K562 (cell line): ENCODE measurements around the gene FAT2. TPM values are rescaled to one million over a fixed set of nuclear protein-coding genes. Genes with fewer than 3 reads are reported as not detected.

ENCODE experiments used
- ATAC-seq: fragments of 200-7000 bp; cut with Tn5 transposase; 3 replicates; pipeline ENCODE4 v1.9.1; 2020; ENCODE audit warnings: moderate library complexity
- BruUV-seq: library from RNA; stranded (reverse); fragments of 400-500 nt; replicated peaks from 2 replicates; lab custom pipeline; 2021; lab: Mats Ljungman, UMichigan
- CTCF ChIA-PET: fragments of 300-600 bp; formaldehyde crosslinking; extraction: SDS; loops from one replicate; lab custom pipeline; 2021; ENCODE audit warnings: low intra/inter-chr PET ratio; lab: Yijun Ruan, JAX
- POLR2A ChIA-PET: fragments of 300-600, 350-650 bp; sonication (Branson Sonifier 250); formaldehyde crosslinking; extraction: SDS; loops from one replicate; lab custom pipeline; 2021; ENCODE audit warnings: antibody characterized with exemption, inconsistent platforms; lab: Yijun Ruan, JAX
- DNase-seq, 4 experiments: peaks; one replicate each; pipeline versions ENCODE4 v3.0.0 to v3.0.0-alpha.2; 2011 to 2018; ENCODE audit warnings: low spot score in 3 of 4, mixed read lengths in 3 of 4; ENCODE audit errors: extremely low read depth in 1 of 4
- FAIRE-seq: peaks from 2 replicates; lab custom pipeline; 2011; peaks lifted over from hg19 to GRCh38; lab: Jason Lieb, UNC
- H2AFZ ChIP-seq: 2 replicates; pipeline ENCODE4 v1.6.0; 2011; ENCODE audit warnings: low read depth, low read length, control low read depth, inconsistent platforms
- H3K27ac ChIP-seq: fragments of 200-600 bp; 3 replicates; pipeline ENCODE4 v1.8.0; 2011; ENCODE audit warnings: low read depth, mild to moderate bottlenecking, control low read depth, inconsistent platforms, low read length, moderate library complexity, mixed read lengths; ENCODE audit errors: extremely low read depth
- H3K27me3 ChIP-seq, 2 experiments: fragments of 300-600 bp in 1 of 2; 2 replicates in 1 of 2; 3 replicates in 1 of 2; pipeline versions ENCODE4 v1.6.0 to v1.8.0; 2011; ENCODE audit warnings: inconsistent platforms in 2 of 2, low read length in 2 of 2, mild to moderate bottlenecking in 1 of 2, mixed read lengths in 1 of 2, moderate library complexity in 1 of 2; ENCODE audit not compliant: control insufficient read depth in 2 of 2, insufficient read depth in 2 of 2
- H3K36me3 ChIP-seq: fragments of 300-600 bp; 3 replicates; pipeline ENCODE4 v1.8.0; 2011; ENCODE audit warnings: mild to moderate bottlenecking, low read length, inconsistent platforms; ENCODE audit not compliant: control insufficient read depth, insufficient read depth
- H3K4me1 ChIP-seq, 2 experiments: fragments of 200-600 bp in 1 of 2; replicated peaks in 1 of 2; 2 replicates in 1 of 2; 3 replicates in 1 of 2; pipeline versions ENCODE4 v1.5.1 to v1.8.0; 2011; ENCODE audit warnings: inconsistent platforms in 2 of 2, low read length in 2 of 2, mild to moderate bottlenecking in 1 of 2, mixed read lengths in 1 of 2, moderate library complexity in 1 of 2; ENCODE audit not compliant: control insufficient read depth in 2 of 2, insufficient read depth in 2 of 2
- H3K4me2 ChIP-seq: 2 replicates; pipeline ENCODE4 v1.6.1; 2011; ENCODE audit warnings: low read length, control low read depth, inconsistent platforms, mixed read lengths; ENCODE audit not compliant: insufficient read depth
- H3K4me3 ChIP-seq: fragments of 200-600 bp; sonication (generic), shearing (Covaris generic); 2 replicates; pipeline ENCODE4 v1.5.1; 2016; ENCODE audit warnings: control low read depth, inconsistent platforms
- H3K79me2 ChIP-seq: fragments of 200-600 bp; 3 replicates; pipeline ENCODE4 v1.8.0; 2011; ENCODE audit warnings: low read length, inconsistent platforms; ENCODE audit not compliant: control insufficient read depth, insufficient read depth
- H3K9ac ChIP-seq, 2 experiments: 2 replicates each; pipeline versions ENCODE4 v1.6.0 to v1.6.1; 2011; ENCODE audit warnings: low read depth in 2 of 2, low read length in 2 of 2, control low read depth in 1 of 2, inconsistent platforms in 1 of 2, mild to moderate bottlenecking in 1 of 2, mixed read lengths in 1 of 2; ENCODE audit not compliant: insufficient read depth in 1 of 2
- H3K9me1 ChIP-seq: one replicate; pipeline ENCODE4 v1.6.0; 2011; ENCODE audit warnings: inconsistent platforms, mild to moderate bottlenecking, low read length, moderate library complexity; ENCODE audit not compliant: control insufficient read depth, insufficient read depth
- H3K9me3 ChIP-seq: replicated peaks from 2 replicates; pipeline ENCODE4 v1.5.1; 2011; ENCODE audit warnings: low read depth, low read length, inconsistent platforms; ENCODE audit not compliant: control insufficient read depth, insufficient read depth
- H4K20me1 ChIP-seq: replicated peaks from 2 replicates; pipeline ENCODE4 v1.6.1; 2011; ENCODE audit warnings: low read length, inconsistent platforms, mixed read lengths; ENCODE audit not compliant: control insufficient read depth, insufficient read depth
- CHCHD3 ChIP-seq: fragments of 250-450 bp; sonication (Bioruptor Pico); IDR thresholded peaks from 2 replicates; pipeline ENCODE4 v2.1.2; 2022; ENCODE audit warnings: mild to moderate bottlenecking
- CLOCK ChIP-seq: fragments of 250-450 bp; sonication (Bioruptor Pico); IDR thresholded peaks from 2 replicates; pipeline ENCODE4 v1.4.0; 2020; ENCODE audit warnings: mild to moderate bottlenecking, moderate library complexity, borderline replicate concordance
- FOXK2 ChIP-seq, 2 experiments: fragments of 450-650 bp; IDR thresholded peaks in 1 of 2; conservative IDR thresholded peaks in 1 of 2; 2 replicates each; pipeline ENCODE4 v1.6.1; 2016; ENCODE audit warnings: low read depth in 2 of 2, mild to moderate bottlenecking in 1 of 2
- MCM3 ChIP-seq: fragments of 450-650 bp; IDR thresholded peaks from 2 replicates; pipeline ENCODE4 v1.6.1; 2016
- NCOA6 ChIP-seq: fragments of 450-650 bp; IDR thresholded peaks from 2 replicates; pipeline ENCODE4 v1.6.1; 2017; ENCODE audit warnings: mild to moderate bottlenecking
- NR2C1 ChIP-seq, 2 experiments: fragments of 450-650 bp; IDR thresholded peaks; 2 replicates each; pipeline ENCODE4 v1.6.1; 2017; ENCODE audit warnings: mild to moderate bottlenecking in 2 of 2, antibody characterized with exemption in 1 of 2, inconsistent platforms in 1 of 2, missing compliant biosample characterization in 1 of 2, missing genetic modification characterization in 1 of 2
- SAP30 ChIP-seq: fragments of 200-600 bp; sonication (generic); IDR thresholded peaks from 2 replicates; pipeline ENCODE4 v1.6.1; 2012; ENCODE audit warnings: borderline replicate concordance, low read depth, mild to moderate bottlenecking, moderate library complexity, low read length, control low read depth, inconsistent platforms; ENCODE audit not compliant: insufficient read depth, poor library complexity, severe bottlenecking
- XRCC3 ChIP-seq: fragments of 450-650 bp; IDR thresholded peaks from 2 replicates; pipeline ENCODE4 v1.6.1; 2017; ENCODE audit warnings: mild to moderate bottlenecking, moderate library complexity
- XRCC4 ChIP-seq: IDR thresholded peaks from one replicate; pipeline ENCODE4 v1.6.1; 2011; ENCODE audit not compliant: insufficient read depth, insufficient read length; ENCODE audit errors: extremely low read depth
- ZBTB9 ChIP-seq: fragments of 450-650 bp; formaldehyde crosslinking; IDR thresholded peaks from 2 replicates; pipeline ENCODE4 v1.4.0; 2020; ENCODE audit warnings: mild to moderate bottlenecking, moderate library complexity
- WGBS: fragments of 100-300 bp; shearing (Covaris generic); methylation state at CpG from one replicate; pipeline ENCODE4 v1.1.6; 2016; ENCODE audit warnings: low coverage, mixed read lengths; ENCODE audit not compliant: insufficient coverage; ENCODE audit errors: missing lambda C conversion rate; 5-methylcytosine and 5-hydroxymethylcytosine counted together
- in situ Hi-C: fragments of 300-500 bp; cut with MboI; formaldehyde crosslinking; loops from 4 replicates; pipeline ENCODE4 v1.15.0; 2018; ENCODE audit warnings: inconsistent platforms, mixed read lengths
- intact Hi-C: fragments of 100-400 bp; cut with micrococcal nuclease; formaldehyde crosslinking; loops from 2 replicates; pipeline ENCODE4 v1.14.2; 2022
- polyA plus RNA-seq, 8 experiments: library from polyadenylated mRNA; depleted of rRNA in 4 of 8; stranded (reverse) in 5 of 8; unstranded in 3 of 8; fragments of >200 nt; fragmentation: Nextera tagmentation in 2 of 8; fragmentation: Illumina TruSeq in 1 of 8; extraction: Ambion mirVana in 2 of 8; extraction: Trizol in 1 of 8; gene quantifications; 2 replicates each; pipeline versions ENCODE4 v1.2.1 to v1.2.3, GENCODE V29; 2011 to 2014; ENCODE audit warnings: inconsistent platforms in 1 of 8, missing spikeins in 1 of 8
- total RNA-seq, 7 experiments: library from RNA; depleted of rRNA in 6 of 7; stranded (reverse); fragments of >200 nt in 6 of 7; fragmentation: Illumina TruSeq in 2 of 7; extraction: Trizol in 2 of 7; gene quantifications; 2 replicates each; pipeline versions ENCODE4 v1.2.1 to v1.2.3, GENCODE V29; 2011 to 2021; ENCODE audit warnings: low replicate concordance in 1 of 7

The FAT2 gene
- total and polyA plus RNA-seq, 9 of the 15 experiments (the other 6 are each of a cell fraction or from before 2014, with no cell fraction given): not detected

- TF ChIP-seq SAP30: no peak
Observed at GRCh38 chr5:151578326-151579025, 12.7 kb downstream of the FAT2 start (continued).

- Histone ChIP-seq H3K4me2 (no peak overlapping the region), H3K4me1 (no peaks in the 10 kb centered on the region), H3K27me3 (peaks cover 9 to 24% of the 10 kb centered on the region in 2 experiments; a peak in 3 of 5 replicates), H3K79me2 (no peaks in the 10 kb centered on the region), H3K36me3 (no peaks in the 10 kb centered on the region), H3K9me1 (no peaks in the 10 kb centered on the region), H3K9ac (no peak overlapping the region), H4K20me1 (no peaks in the 10 kb centered on the region), H3K9me3 (no peaks in the 10 kb centered on the region), H2AFZ (no peak overlapping the region), H3K27ac (no peak overlapping the region), H3K4me3 (no peak overlapping the region)
- intact Hi-C loops: no loop called here
- ChIA-PET CTCF (no interaction called here), POLR2A (no interaction called here)
- no peak for TF ChIP-seq NCOA6
- no peak for TF ChIP-seq NR2C1 (IDR thresholded peaks at IDR 0.05)
- TF ChIP-seq NR2C1 (tag; IDR thresholded peaks at IDR 0.05): no peak
- no peak for TF ChIP-seq FOXK2 (conservative IDR thresholded peaks at IDR 0.05 in 1 of 2, IDR thresholded peaks at IDR 0.05 in 1 of 2; ENCODE audit: low read depth in 2 of 2)
- no peak for TF ChIP-seq ZBTB9 (CRISPR knock-in tag)
- no peak for TF ChIP-seq CLOCK (CRISPR knock-in tag)
- TF ChIP-seq MCM3: no peak
- no peak for TF ChIP-seq CHCHD3 (CRISPR knock-in tag)
- TF ChIP-seq XRCC4: no peak
- no peak for TF ChIP-seq XRCC3
- DNase-seq: no peak
- in situ Hi-C loops: no loop called here
- FAIRE-seq: no peak
- ATAC-seq: no peak
- no TSS peak for BruUV-seq
- 2% methylated on average over 5 of the region's 5 CpGs for WGBS
Observed at GRCh38 chr5:151577566-151577965, 13.6 kb downstream of the FAT2 start.
